HepG2 (cell line): ENCODE results near the gene DPP3.

Source experiments
- CREB1 ChIP-seq, 2 experiments: fragments of 450-650 bp in 1 of 2; IDR thresholded peaks; 2 replicates each; pipeline ENCODE4 v1.6.1; 2016 to 2017; ENCODE audit warnings: control low read depth in 1 of 2, mild to moderate bottlenecking in 1 of 2, missing compliant biosample characterization in 1 of 2, missing genetic modification characterization in 1 of 2
- CTCF ChIP-seq: sonication (generic); formaldehyde crosslinking; IDR thresholded peaks from 2 replicates; pipeline ENCODE4 v1.5.0; 2020; ENCODE audit warnings: mild to moderate bottlenecking, missing genetic modification reagents, moderate library complexity
- HCFC1 ChIP-seq: fragments of 150-350 bp; IDR thresholded peaks from 2 replicates; pipeline ENCODE4 v1.6.1; 2014; ENCODE audit warnings: low read depth, low read length
- HNRNPLL ChIP-seq: fragments of 200-400 bp; formaldehyde crosslinking; IDR thresholded peaks from 2 replicates; pipeline ENCODE4 v1.6.1; 2017; ENCODE audit warnings: mild to moderate bottlenecking, low read depth, low read length; ENCODE audit not compliant: poor library complexity, severe bottlenecking
- JARID2 ChIP-seq: sonication (generic); formaldehyde crosslinking; IDR thresholded peaks from 2 replicates; pipeline ENCODE4 v1.8.1; 2023; ENCODE audit warnings: missing genetic modification reagents, inconsistent platforms; ENCODE audit not compliant: insufficient replicate concordance
- MAF1 ChIP-seq: sonication (generic); formaldehyde crosslinking; IDR thresholded peaks from 2 replicates; pipeline ENCODE4 v1.5.0; 2020; ENCODE audit warnings: missing genetic modification reagents, borderline replicate concordance
- PCBP1 ChIP-seq: fragments of 200-400 bp; formaldehyde crosslinking; IDR thresholded peaks from 2 replicates; pipeline ENCODE4 v1.6.1; 2017; ENCODE audit warnings: mild to moderate bottlenecking, low read depth, low read length, borderline replicate concordance
- SMARCE1 ChIP-seq: fragments of 450-650 bp; IDR thresholded peaks from 2 replicates; pipeline ENCODE4 v1.6.1; 2017; ENCODE audit warnings: borderline replicate concordance
- ZFP82 ChIP-seq: sonication (generic); formaldehyde crosslinking; IDR thresholded peaks from 2 replicates; pipeline ENCODE4 v1.5.1; 2020; ENCODE audit warnings: mild to moderate bottlenecking, missing genetic modification reagents, borderline replicate concordance
- ZNF24 ChIP-seq: fragments of 450-650 bp; IDR thresholded peaks from 2 replicates; pipeline ENCODE4 v1.6.1; 2017; ENCODE audit warnings: antibody characterized with exemption, mild to moderate bottlenecking
- ZNF354B ChIP-seq: sonication (generic); formaldehyde crosslinking; IDR thresholded peaks from 2 replicates; pipeline ENCODE4 v1.8.0; 2022; ENCODE audit warnings: mild to moderate bottlenecking, missing genetic modification reagents
- ZNF670 ChIP-seq: sonication (generic); formaldehyde crosslinking; IDR thresholded peaks from 2 replicates; pipeline ENCODE4 v1.8.0; 2022; ENCODE audit warnings: mild to moderate bottlenecking, missing genetic modification reagents, borderline replicate concordance
- ZNF740 ChIP-seq: sonication (generic); formaldehyde crosslinking; IDR thresholded peaks from 2 replicates; pipeline ENCODE4 v1.4.0; 2020; ENCODE audit warnings: missing genetic modification reagents
- TF ChIP-seq, protein P1 (sequence below), 2 experiments: IDR thresholded peaks; 2 replicates each; pipeline ENCODE4 v1.6.1; 2011 to 2012; ENCODE audit warnings: low read length in 2 of 2, borderline replicate concordance in 1 of 2, low read depth in 1 of 2, mild to moderate bottlenecking in 1 of 2, moderate library complexity in 1 of 2

DNA sequence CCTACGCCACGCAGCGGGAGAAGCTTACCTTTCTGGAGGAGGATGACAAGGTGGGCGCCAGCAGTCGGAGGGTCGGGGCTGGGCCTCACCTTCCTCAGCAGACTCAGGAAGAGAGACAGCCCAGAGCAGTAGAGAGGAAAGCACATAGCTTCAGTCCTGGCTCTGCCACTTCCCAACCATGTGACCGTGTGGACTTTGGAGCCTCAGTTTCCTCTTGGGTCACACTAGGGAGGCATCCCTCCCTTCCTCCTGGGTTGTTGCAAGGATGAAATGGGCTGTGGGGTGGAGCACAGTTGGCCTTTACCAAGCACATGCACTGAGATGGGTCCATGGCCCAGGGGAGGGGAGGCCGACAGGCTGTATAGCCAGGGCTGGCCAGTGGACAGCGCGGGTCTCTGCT lies 12.9 kb downstream of the DPP3 start:
- TF ChIP-seq CTCF (CRISPR knock-in tag) (no peak), HCFC1 (no peak), ZNF24 (no peak), ZFP82 (CRISPR knock-in tag) (no peak), CREB1 (IDR thresholded peaks at IDR 0.05) (no peak), CREB1 (CRISPR knock-in tag; IDR thresholded peaks at IDR 0.05) (no peak), JARID2 (CRISPR knock-in tag) (no peak), HNRNPLL (no peak), SMARCE1 (no peak), ZNF670 (CRISPR knock-in tag) (no peak), PCBP1 (no peak), ZNF354B (CRISPR knock-in tag) (no peak), MAF1 (CRISPR knock-in tag) (no peak), ZNF740 (no peak)
- TF ChIP-seq, protein P1, sequence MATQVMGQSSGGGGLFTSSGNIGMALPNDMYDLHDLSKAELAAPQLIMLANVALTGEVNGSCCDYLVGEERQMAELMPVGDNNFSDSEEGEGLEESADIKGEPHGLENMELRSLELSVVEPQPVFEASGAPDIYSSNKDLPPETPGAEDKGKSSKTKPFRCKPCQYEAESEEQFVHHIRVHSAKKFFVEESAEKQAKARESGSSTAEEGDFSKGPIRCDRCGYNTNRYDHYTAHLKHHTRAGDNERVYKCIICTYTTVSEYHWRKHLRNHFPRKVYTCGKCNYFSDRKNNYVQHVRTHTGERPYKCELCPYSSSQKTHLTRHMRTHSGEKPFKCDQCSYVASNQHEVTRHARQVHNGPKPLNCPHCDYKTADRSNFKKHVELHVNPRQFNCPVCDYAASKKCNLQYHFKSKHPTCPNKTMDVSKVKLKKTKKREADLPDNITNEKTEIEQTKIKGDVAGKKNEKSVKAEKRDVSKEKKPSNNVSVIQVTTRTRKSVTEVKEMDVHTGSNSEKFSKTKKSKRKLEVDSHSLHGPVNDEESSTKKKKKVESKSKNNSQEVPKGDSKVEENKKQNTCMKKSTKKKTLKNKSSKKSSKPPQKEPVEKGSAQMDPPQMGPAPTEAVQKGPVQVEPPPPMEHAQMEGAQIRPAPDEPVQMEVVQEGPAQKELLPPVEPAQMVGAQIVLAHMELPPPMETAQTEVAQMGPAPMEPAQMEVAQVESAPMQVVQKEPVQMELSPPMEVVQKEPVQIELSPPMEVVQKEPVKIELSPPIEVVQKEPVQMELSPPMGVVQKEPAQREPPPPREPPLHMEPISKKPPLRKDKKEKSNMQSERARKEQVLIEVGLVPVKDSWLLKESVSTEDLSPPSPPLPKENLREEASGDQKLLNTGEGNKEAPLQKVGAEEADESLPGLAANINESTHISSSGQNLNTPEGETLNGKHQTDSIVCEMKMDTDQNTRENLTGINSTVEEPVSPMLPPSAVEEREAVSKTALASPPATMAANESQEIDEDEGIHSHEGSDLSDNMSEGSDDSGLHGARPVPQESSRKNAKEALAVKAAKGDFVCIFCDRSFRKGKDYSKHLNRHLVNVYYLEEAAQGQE (IDR thresholded peaks at IDR 0.05; ENCODE audit: borderline replicate concordance in 1 of 2, low read depth in 1 of 2, low read length in 2 of 2), result no peak
